SK-N-MC (cell line): ENCODE data around the gene AREL1.

Source experiments
- DNase-seq: peaks from one replicate; pipeline ENCODE4 v3.0.0-alpha.2; 2011; ENCODE audit warnings: low read depth, low spot score
- H3K27ac ChIP-seq: fragments of 200-600 bp; sonication (generic); 2 replicates; pipeline ENCODE4 v1.5.1; 2016; ENCODE audit warnings: mixed run types
- H3K36me3 ChIP-seq: fragments of 200-600 bp; sonication (generic); 2 replicates; pipeline ENCODE4 v1.6.1; 2017; ENCODE audit warnings: antibody characterized with exemption, low read length, mixed read lengths; ENCODE audit not compliant: insufficient read depth
- H3K4me3 ChIP-seq: fragments of 200-600 bp; sonication (generic); 2 replicates; pipeline ENCODE4 v1.5.1; 2016
- H3K9ac ChIP-seq: fragments of 200-600 bp; sonication (generic); 2 replicates; pipeline ENCODE4 v1.8.0; 2017; ENCODE audit warnings: mixed run types, mixed read lengths; ENCODE audit not compliant: insufficient read length
- H3K9me3 ChIP-seq: fragments of 200-600 bp; sonication (generic); 2 replicates; pipeline ENCODE4 v1.6.1; 2017; ENCODE audit warnings: low read depth, mild to moderate bottlenecking, antibody characterized with exemption, low read length, moderate library complexity, mixed read lengths
- EZH2 ChIP-seq: fragments of 200-600 bp; sonication (generic); IDR thresholded peaks from one replicate; pipeline ENCODE4 v1.6.1; 2017; ENCODE audit warnings: antibody characterized with exemption
- FOXP2 ChIP-seq: optimal IDR thresholded peaks from 2 replicates; pipeline ENCODE3; 2011; ENCODE audit warnings: mild to moderate bottlenecking, moderate library complexity; ENCODE audit not compliant: insufficient read depth; ENCODE audit errors: extremely low read length, control extremely low read depth
- POLR2AphosphoS5 ChIP-seq: IDR thresholded peaks from 2 replicates; pipeline ENCODE4 v1.6.1; 2012; ENCODE audit warnings: mild to moderate bottlenecking, low read depth, low read length, borderline replicate concordance

Gene AREL1

DNA sequence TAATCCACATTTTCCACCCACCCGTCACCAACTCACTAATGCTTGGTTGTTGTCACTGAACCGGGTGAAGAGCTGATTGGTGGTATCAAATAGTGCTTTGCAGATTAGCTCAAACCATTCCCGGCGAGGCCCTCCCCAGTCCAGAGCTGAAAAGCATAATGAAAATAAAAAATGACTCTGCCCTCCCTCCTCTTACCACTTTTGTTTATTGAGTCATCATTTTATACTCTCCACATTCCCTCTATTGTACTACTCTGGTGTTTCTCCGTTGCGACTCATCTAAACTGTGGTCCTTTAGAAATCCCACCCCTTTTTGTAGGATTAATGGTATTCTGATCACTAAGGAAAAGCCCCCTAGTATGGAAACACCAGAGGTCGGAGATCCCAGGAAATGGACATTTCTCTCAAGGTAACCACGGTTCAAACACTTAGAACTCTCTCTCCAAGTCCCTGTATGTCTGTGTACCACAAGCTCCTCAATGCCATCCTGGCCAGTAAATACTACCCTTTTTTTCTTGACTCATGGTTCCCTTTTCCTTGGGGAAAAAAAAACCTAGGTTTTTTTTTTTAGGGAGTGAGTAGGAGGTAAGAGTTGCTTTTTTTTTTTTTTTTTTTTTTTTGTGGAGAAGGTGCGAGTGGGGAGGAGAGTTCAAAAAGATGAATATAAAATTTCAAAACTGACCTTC, 42.0 kb downstream of the AREL1 start:
- Histone ChIP-seq H3K27ac (no peak overlapping the region), H3K9ac (no peak overlapping the region), H3K36me3 (peaks cover 71% of the 10 kb centered on the region), H3K9me3 (no peaks in the 10 kb centered on the region), H3K4me3 (no peak overlapping the region)
- TF ChIP-seq POLR2AphosphoS5 (no peak), FOXP2 (no peak)
- no peak for DNase-seq

- Histone ChIP-seq H3K9me3 (no peaks in the 10 kb centered on the region), H3K36me3 (peaks cover 63% of the 10 kb centered on the region), H3K9ac (no peak overlapping the region), H3K4me3 (no peak overlapping the region), H3K27ac (no peak overlapping the region)
- no peak for DNase-seq
- TF ChIP-seq EZH2 (no peak), POLR2AphosphoS5 (no peak), FOXP2 (no peak)
Measured at GRCh38 chr14:74669846-74670245, 43.0 kb downstream of the AREL1 start.

DNA sequence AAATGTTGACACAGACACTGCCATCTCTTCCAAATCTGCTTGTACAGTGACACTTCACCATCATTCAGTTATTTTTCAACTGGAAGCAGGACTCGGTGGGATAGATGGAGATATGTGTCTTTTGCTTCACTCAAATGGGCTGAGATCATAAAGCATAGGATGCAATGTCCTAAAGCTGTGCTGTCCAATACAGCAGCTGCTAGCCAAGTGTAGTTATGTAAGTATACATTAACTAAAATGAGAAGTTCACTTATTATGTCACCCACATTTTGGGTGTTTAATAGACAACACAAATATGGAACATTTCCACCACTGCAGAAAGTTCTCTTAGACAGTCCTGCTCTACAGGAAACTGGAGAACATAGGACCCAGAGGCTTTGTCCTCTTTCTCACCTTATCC, 43.6 kb downstream of the AREL1 start:
- Histone ChIP-seq H3K27ac (no peak overlapping the region), H3K4me3 (no peak overlapping the region), H3K9ac (no peak overlapping the region), H3K36me3 (peaks cover 63% of the 10 kb centered on the region), H3K9me3 (no peaks in the 10 kb centered on the region)
- DNase-seq, result no peak
- TF ChIP-seq EZH2, result no peak
- no peak for TF ChIP-seq POLR2AphosphoS5
- TF ChIP-seq FOXP2, result no peak

DNA sequence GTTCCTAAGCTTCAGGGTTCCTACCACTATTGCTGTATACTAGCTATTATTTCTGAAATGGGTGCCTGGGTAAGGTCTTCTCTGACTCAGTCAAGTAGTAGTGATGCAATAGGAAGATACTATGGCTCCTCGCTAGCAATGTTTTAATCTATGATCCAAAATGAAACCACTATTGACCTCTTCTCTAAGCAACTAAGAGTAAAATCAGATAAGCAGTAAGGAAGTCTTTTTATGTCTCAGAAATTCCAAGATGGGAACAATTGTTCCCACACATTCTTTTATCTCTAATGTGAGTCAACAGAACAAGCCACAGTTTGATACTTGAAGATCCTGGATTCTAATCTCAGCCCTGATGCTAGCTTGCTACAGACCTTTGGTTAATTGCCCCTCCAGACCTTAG, 45.1 kb downstream of the AREL1 start:
- H3K9ac ChIP-seq, result no peak overlapping the region
- no peak overlapping the region for H3K27ac ChIP-seq
- H3K9me3 ChIP-seq, result no peaks in the 10 kb centered on the region
- DNase-seq, result no peak
- peaks cover 65% of the 10 kb centered on the region for H3K36me3 ChIP-seq
- H3K4me3 ChIP-seq, result no peak overlapping the region
- TF ChIP-seq FOXP2 (no peak), EZH2 (no peak), POLR2AphosphoS5 (no peak)

GRCh38 chr14:74664717-74665116, 48.2 kb downstream of the AREL1 start:
- DNase-seq, result no peak
- no peaks in the 10 kb centered on the region for H3K9me3 ChIP-seq
- no peak for TF ChIP-seq EZH2
- TF ChIP-seq POLR2AphosphoS5, result no peak
- TF ChIP-seq FOXP2, result no peak
- no peak overlapping the region for H3K27ac ChIP-seq
- no peak overlapping the region for H3K4me3 ChIP-seq
- no peak overlapping the region for H3K9ac ChIP-seq
- peaks cover 54% of the 10 kb centered on the region for H3K36me3 ChIP-seq

DNA sequence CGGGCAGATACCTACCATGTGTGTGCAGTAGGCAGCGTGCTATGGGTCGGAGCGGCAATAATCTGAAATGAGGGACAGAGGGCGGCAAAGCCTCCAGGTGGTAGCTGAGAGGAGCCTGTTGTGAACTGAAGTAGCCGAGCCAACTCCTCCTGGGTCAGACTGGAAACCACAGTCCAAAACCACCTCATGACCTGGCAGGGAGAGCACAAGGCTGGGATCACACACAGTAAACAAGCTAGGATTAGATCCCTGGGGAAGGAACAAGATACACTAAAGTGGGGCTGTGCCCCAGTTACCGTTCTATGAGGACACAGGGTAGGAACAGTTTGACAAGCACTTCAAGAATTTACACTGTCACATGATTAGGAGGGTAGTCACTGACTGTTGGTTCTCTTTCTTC, 49.0 kb downstream of the AREL1 start:
- Histone ChIP-seq H3K9me3 (no peaks in the 10 kb centered on the region), H3K27ac (no peak overlapping the region), H3K36me3 (peaks cover 49% of the 10 kb centered on the region), H3K4me3 (no peak overlapping the region), H3K9ac (no peak overlapping the region)
- DNase-seq, result no peak
- TF ChIP-seq EZH2, result no peak
- no peak for TF ChIP-seq FOXP2
- no peak for TF ChIP-seq POLR2AphosphoS5

DNA sequence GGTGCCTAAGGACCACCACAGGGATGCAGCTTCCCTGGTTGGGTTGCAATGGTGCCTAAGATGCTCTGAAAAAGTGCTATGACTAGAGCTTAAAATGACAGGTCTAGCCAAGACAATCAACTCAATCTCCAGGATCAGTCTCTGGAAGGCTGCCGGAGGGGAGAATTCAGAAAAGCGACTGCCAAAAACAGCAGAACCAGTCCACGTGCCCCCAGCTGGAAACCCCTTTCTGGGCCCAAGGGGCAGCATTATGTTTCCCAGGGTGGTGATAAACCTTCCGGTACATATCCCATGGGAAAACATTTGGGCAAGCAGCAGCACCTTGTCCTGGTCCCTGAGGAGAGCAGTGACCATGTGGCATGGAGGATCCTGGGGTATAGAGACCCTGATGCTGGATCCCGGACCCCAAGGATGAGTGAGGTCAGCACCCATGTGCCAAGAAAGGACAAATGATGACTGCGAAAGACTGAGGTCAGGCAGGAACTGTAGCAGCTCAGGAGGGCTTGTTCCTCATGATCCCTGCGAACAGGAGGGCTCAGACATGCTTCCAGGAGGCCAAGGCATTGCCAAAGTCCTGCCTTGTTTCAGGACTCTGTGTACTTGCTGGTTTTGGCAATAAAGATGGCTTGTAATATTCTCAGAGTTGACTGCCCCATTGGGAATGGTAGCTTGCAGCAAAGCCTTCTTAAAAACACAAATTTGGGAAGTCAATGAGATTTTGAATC, 51.0 kb downstream of the AREL1 start:
- Histone ChIP-seq H3K4me3 (no peak overlapping the region), H3K9me3 (no peaks in the 10 kb centered on the region), H3K9ac (no peak overlapping the region), H3K36me3 (peaks cover 37% of the 10 kb centered on the region), H3K27ac (no peak overlapping the region)
- TF ChIP-seq FOXP2 (no peak), POLR2AphosphoS5 (no peak), EZH2 (no peak)
- no peak for DNase-seq

DNA sequence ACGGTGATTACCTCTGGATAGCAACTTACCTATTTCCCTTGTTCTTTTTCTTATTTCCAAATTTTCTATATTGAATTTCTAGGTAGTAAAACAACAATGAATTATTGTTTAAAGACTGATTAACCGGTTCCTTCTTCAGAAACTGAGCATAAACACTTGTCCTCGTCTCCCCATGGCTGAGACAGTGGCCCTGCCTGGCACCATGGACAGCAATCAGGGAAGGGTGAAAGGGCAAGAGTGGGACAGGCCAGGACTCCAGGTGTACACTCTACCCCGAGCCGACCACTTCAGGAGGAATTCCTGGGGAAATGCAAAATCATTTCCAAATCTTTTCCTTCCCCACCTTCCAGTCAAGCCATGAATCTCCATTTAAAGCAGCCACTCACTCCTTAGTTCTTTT, 52.0 kb downstream of the AREL1 start:
- DNase-seq, result no peak
- no peak for TF ChIP-seq FOXP2
- TF ChIP-seq POLR2AphosphoS5, result no peak
- no peak for TF ChIP-seq EZH2
- no peak overlapping the region for H3K27ac ChIP-seq
- H3K36me3 ChIP-seq, result peaks cover 35% of the 10 kb centered on the region
- H3K9me3 ChIP-seq, result no peaks in the 10 kb centered on the region
- H3K9ac ChIP-seq, result no peak overlapping the region
- no peak overlapping the region for H3K4me3 ChIP-seq

GRCh38 chr14:74660167-74660566, 52.7 kb downstream of the AREL1 start:
- no peak overlapping the region for H3K9ac ChIP-seq
- no peak overlapping the region for H3K27ac ChIP-seq
- H3K9me3 ChIP-seq, result no peaks in the 10 kb centered on the region
- TF ChIP-seq EZH2 (no peak), FOXP2 (no peak)
- no peak overlapping the region for H3K4me3 ChIP-seq
- H3K36me3 ChIP-seq, result peaks cover 35% of the 10 kb centered on the region
- no peak for DNase-seq
